ENCODE data around the gene PCDHGB7.

PCDHGB7 gene

DNA sequence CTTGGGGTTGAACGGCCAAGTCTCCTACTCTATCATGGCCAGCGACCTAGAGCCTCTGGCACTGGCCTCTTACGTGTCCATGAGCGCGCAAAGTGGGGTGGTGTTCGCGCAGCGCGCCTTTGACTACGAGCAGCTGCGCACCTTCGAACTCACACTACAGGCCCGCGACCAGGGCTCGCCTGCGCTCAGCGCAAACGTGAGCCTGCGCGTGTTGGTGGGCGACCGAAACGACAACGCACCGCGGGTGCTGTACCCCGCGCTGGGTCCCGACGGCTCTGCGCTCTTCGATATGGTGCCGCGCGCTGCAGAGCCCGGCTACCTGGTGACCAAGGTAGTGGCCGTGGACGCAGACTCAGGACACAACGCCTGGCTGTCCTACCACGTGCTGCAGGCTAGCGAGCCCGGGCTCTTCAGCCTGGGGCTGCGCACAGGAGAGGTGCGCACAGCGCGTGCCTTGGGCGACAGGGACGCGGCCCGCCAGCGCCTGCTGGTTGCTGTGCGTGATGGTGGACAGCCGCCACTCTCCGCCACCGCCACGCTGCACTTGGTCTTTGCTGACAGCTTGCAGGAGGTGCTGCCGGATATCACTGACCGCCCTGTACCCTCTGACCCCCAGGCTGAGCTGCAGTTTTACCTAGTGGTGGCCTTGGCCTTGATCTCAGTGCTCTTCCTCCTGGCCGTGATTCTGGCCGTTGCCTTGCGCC, 17.8 kb upstream of the PCDHGB7 start:
- DNase-seq (ENCODE audit: low read depth) = no peak
- H3K4me3 ChIP-seq (replicated peaks; ENCODE audit: low read depth, low read length) = peak overlapping the region; percentile 12
- no peak for TF ChIP-seq CTCF (IDR thresholded peaks at IDR 0.05; ENCODE audit: low read length, missing control alignments)

GRCh38 chr5:141402553-141403243, 14.8 kb upstream of the PCDHGB7 start, which contains the start of gene PCDHGA9:
Gene PCDHGA9 (plus strand): TSS chr5:141402778. CDS start chr5:141402953, 175 bp downstream.
- peak; percentile 56 for DNase-seq (ENCODE audit: low read depth)
- peak; percentile 38 for TF ChIP-seq CTCF (IDR thresholded peaks at IDR 0.05; ENCODE audit: low read length, missing control alignments)
- peak within 1 kb of the TSS; percentile 42 for H3K4me3 ChIP-seq (replicated peaks; ENCODE audit: low read depth, low read length)

DNA sequence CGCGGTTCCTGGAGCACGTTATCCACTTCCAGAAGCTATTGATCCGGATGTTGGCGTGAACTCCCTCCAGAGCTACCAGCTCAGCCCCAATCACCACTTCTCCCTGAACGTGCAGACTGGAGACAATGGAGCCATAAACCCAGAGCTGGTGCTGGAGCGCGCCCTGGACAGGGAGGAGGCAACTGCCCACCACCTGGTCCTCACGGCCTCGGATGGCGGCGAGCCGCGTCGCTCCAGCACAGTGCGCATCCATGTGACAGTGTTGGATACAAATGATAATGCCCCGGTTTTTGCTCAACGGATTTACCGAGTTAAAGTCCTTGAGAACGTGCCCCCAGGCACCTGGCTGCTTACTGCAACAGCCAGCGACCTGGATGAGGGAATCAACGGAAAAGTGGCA, 14.1 kb upstream of the PCDHGB7 start:
- no peak for TF ChIP-seq CTCF (IDR thresholded peaks at IDR 0.05; ENCODE audit: low read length, missing control alignments)

DNA sequence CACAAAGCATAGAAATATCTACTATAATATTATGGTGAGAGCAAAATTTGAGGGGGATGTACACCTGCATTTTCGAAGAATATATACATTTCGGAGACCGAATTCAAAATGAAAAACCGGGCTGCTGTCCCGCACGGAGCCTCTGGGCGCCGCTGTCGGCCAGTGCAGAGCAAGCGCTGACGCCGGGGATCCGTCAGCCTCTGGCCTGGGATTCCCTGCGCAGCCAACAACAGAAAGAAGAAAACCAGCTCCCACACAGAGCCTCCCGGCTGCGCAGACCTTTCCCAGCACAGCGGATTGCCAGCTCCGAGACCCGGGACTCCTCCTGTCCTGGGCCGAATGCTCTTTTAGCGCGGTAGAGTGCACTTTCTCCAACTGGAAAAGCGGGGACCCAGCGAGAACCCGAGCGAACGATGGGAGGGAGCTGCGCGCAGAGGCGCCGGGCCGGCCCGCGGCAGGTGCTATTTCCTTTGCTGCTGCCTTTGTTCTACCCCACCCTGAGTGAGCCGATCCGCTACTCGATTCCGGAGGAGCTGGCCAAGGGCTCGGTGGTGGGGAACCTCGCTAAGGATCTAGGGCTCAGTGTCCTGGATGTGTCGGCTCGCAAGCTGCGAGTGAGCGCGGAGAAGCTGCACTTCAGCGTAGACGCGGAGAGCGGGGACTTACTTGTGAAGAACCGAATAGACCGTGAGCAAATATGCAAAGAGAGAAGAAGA, 9.5 kb upstream of the PCDHGB7 start, which contains the start of gene PCDHGB6:
TSS of gene PCDHGB6 (plus strand) at position 232 of the 716 bp plus-strand sequence. CDS start at position 414, 182 bp downstream.
- peak within 1 kb of the TSS; percentile 38 for H3K4me3 ChIP-seq (replicated peaks; ENCODE audit: low read depth, low read length)
- TF ChIP-seq CTCF (IDR thresholded peaks at IDR 0.05; ENCODE audit: low read length, missing control alignments) = peak; percentile 56
- peak; percentile 67 for DNase-seq (ENCODE audit: low read depth)

More for the DNA sequence above, 14.1 kb upstream of the PCDHGB7 start:
- H3K4me3 ChIP-seq (replicated peaks; ENCODE audit: low read depth, low read length) = no peak overlapping the region
- DNase-seq (ENCODE audit: low read depth) = no peak

GRCh38 chr5:141409598-141410306, 7.7 kb upstream of the PCDHGB7 start:
- DNase-seq (ENCODE audit: low read depth) = no peak
- TF ChIP-seq CTCF (IDR thresholded peaks at IDR 0.05; ENCODE audit: low read length, missing control alignments) = no peak
- H3K4me3 ChIP-seq (replicated peaks; ENCODE audit: low read depth, low read length) = no peak overlapping the region

- TF ChIP-seq CTCF (IDR thresholded peaks at IDR 0.05; ENCODE audit: low read length, missing control alignments) = no peak
- DNase-seq (ENCODE audit: low read depth) = no peak
- H3K4me3 ChIP-seq (replicated peaks; ENCODE audit: low read depth, low read length) = no peak overlapping the region
Observed at GRCh38 chr5:141411575-141411974, 5.9 kb upstream of the PCDHGB7 start.
